ENCODE results near the gene TBCD.

Gene TBCD

DNA sequence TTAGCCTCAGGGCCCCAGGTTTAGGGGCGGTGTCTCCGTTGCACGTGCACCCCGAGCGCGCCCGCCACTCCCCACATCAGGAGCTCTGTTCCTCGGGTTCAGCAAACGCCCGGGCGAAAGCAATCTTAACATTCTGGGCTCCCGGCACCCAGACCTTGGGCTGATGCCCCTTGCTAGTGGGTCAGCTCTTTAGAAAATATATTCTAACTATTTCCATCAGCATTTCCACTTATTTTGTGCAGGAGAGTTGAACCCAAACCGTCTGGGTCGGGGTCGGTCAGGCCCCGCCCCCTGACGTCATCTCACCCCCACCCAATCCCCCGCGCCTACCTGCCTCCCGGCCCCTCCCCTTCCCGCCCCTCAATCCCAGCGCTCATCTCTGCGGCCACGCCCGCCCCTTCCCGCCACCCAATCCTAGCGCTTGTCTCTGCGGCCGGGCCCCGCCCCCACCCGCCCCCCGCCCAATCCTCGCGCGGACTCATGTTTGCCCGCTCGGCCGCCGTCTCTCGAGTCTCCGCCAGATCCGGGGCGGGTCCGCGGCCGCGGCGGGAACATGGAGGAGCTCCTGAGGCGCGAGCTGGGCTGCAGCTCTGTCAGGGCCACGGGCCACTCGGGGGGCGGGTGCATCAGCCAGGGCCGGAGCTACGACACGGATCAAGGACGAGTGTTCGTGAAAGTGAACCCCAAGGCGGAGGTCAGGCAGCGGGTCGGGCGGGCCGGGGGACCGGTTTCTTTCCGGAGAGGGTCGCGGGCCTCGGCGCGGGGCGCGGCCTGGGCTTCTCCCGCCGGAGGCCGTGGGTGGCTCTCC lies 35.5 kb upstream of the TBCD start, which contains the start of gene FN3KRP:
TSS of gene FN3KRP (plus strand) at position 504 of the 808 bp plus-strand sequence. CDS start at position 554, 50 bp downstream.
- Histone ChIP-seq H3K27me3 (ENCODE audit: insufficient read depth, low read length) (no peaks in the 10 kb centered on the region), H3K4me1 (ENCODE audit: insufficient read depth, low read length) (peaks cover 9% of the 10 kb centered on the region)

DNA sequence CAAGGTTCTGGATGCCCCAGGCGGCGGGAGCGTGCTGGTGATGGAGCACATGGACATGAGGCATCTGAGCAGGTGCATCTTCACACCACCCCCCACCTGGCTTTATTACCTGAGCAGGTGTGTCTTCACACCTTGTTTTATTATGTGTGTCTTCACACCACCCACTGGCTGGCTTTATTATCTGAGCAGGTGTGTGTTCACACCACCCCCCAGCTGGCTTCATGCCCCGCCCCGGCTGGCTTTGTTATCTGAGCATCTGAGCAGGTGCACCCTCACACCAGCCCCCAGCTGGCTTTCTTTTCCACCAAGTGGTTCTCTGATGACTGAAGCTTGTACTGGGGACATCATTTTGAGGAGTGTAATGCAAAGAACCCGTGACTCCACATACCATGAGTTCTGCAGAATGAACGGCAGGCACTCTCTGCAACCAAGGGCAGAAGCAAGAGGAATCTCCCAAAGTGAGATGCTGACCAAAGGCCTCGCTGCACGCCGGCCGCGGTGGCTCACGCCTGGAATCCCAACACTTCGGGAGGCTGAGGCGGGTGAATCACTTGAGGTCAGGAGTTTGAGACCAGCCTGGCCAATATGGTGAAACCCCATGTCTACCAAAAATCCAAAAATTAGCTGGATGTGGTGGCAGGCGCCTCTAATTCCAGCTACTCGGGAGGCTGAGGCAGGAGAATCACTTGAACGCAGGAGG lies 32.7 kb upstream of the TBCD start:
- Histone ChIP-seq H3K4me1 (ENCODE audit: insufficient read depth, low read length) (peaks cover 9% of the 10 kb centered on the region), H3K4me3 (ENCODE audit: low read length) (no peak overlapping the region), H3K27me3 (ENCODE audit: insufficient read depth, low read length) (no peaks in the 10 kb centered on the region), H3K9me3 (ENCODE audit: low read length) (no peaks in the 10 kb centered on the region), H2AFZ (ENCODE audit: low read depth, low read length) (no peak overlapping the region), H3K36me3 (ENCODE audit: insufficient read depth, low read length) (peaks cover 44% of the 10 kb centered on the region)

More for the DNA sequence above, 35.5 kb upstream of the TBCD start, which contains the start of gene FN3KRP:
- H3K4me3 ChIP-seq (ENCODE audit: low read length) = peak within 1 kb of the TSS; percentile 99
- H2AFZ ChIP-seq (ENCODE audit: low read depth, low read length) = peak within 1 kb of the TSS; percentile 98
- H3K9me3 ChIP-seq (ENCODE audit: low read length) = no peaks in the 10 kb centered on the region
- H3K36me3 ChIP-seq (ENCODE audit: insufficient read depth, low read length) = peaks cover 27% of the 10 kb centered on the region

DNA sequence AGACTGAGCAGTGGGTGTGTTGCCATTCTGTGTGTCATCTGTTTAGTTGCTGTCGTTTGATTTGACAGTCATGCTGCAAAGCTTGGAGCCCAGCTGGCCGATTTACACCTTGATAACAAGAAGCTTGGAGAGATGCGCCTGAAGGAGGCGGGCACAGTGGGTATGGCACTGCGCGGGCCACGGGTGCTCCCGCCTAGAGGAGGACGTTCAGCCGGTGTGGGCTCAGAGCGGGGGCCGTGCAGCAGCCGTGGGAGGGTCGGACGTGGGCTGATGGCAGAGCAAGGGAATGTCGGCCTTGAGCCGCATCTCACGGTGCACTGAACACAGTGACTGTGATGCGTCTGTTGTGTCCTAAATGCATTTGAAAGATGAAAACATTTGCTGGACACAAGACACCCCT lies 31.7 kb upstream of the TBCD start:
- no peak overlapping the region for H2AFZ ChIP-seq (ENCODE audit: low read depth, low read length)
- no peaks in the 10 kb centered on the region for H3K27me3 ChIP-seq (ENCODE audit: insufficient read depth, low read length)
- no peak overlapping the region for H3K4me3 ChIP-seq (ENCODE audit: low read length)
- H3K4me1 ChIP-seq (ENCODE audit: insufficient read depth, low read length) = peaks cover 9% of the 10 kb centered on the region
- H3K9me3 ChIP-seq (ENCODE audit: low read length) = no peaks in the 10 kb centered on the region
- H3K36me3 ChIP-seq (ENCODE audit: insufficient read depth, low read length) = peaks cover 45% of the 10 kb centered on the region

DNA sequence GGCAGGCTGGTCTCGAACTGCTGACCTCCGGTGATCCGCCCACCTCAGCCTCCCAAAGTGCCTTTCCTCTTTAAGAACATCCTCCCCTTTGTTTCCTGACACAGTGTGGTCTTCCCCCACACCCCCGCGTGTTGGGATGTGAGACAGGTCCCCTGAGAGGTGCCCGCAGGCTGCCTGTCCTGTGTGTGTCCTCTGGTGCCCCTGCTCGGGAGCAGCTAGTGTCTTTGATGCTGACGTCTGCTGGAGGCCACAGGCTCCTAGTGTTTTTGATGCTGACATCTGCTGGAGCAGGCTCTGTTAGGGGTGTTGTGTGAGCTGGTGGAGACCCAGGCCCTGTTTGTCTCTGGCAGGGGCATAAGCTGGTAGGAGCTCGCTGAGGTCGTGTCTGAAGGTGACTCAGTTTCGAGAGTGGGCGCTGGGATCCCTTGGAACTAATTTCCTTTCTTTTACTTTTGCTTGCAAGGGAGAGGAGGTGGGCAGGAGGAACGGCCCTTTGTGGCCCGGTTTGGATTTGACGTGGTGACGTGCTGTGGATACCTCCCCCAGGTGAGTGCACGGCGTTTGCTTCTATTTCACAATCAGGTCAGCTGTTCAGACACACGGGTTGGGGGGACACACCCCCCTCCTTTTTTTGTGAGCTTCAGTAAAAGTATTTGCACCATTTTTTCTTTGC lies 29.4 kb upstream of the TBCD start:
- H2AFZ ChIP-seq (ENCODE audit: low read depth, low read length) = no peak overlapping the region
- peaks cover 60% of the 10 kb centered on the region for H3K36me3 ChIP-seq (ENCODE audit: insufficient read depth, low read length)
- H3K4me1 ChIP-seq (ENCODE audit: insufficient read depth, low read length) = peaks cover 9% of the 10 kb centered on the region
- H3K9me3 ChIP-seq (ENCODE audit: low read length) = no peaks in the 10 kb centered on the region
- H3K4me3 ChIP-seq (ENCODE audit: low read length) = no peak overlapping the region
- no peaks in the 10 kb centered on the region for H3K27me3 ChIP-seq (ENCODE audit: insufficient read depth, low read length)

DNA sequence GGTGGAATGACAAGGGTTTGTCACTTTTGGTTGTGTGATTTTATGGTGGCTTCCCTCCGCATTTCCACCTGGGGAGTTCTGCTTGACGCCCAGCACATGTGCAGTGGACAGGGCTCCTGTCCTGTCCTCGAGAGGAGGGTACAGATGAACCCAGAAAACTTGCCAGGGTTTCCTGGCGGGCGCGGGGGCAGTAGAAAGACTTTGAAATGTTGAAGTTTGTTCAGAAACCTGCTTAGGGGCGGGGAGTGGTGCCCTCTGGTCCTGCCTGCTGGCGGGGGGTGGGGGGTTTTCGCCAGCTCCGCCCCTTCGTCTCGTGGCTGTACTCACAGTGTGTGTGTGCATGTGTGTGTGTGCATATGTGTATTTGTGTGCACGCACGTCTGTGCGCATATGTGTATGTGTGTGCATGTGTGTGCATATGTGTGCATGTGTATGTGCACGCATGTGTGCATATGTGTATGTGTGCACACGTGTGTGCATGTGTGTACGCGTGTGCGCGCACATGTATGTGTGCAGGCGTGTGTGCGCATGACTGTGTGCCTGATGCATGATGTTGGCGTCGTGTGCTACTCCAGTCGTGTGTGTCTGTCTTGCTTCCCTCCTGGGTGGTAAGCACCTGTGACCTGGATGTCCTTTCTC lies 28.6 kb upstream of the TBCD start:
- Histone ChIP-seq H3K36me3 (ENCODE audit: insufficient read depth, low read length) (peaks cover 64% of the 10 kb centered on the region), H3K4me3 (ENCODE audit: low read length) (no peak overlapping the region), H3K27me3 (ENCODE audit: insufficient read depth, low read length) (no peaks in the 10 kb centered on the region), H3K4me1 (ENCODE audit: insufficient read depth, low read length) (peaks cover under 1% of the 10 kb centered on the region), H2AFZ (ENCODE audit: low read depth, low read length) (no peak overlapping the region), H3K9me3 (ENCODE audit: low read length) (no peaks in the 10 kb centered on the region)

DNA sequence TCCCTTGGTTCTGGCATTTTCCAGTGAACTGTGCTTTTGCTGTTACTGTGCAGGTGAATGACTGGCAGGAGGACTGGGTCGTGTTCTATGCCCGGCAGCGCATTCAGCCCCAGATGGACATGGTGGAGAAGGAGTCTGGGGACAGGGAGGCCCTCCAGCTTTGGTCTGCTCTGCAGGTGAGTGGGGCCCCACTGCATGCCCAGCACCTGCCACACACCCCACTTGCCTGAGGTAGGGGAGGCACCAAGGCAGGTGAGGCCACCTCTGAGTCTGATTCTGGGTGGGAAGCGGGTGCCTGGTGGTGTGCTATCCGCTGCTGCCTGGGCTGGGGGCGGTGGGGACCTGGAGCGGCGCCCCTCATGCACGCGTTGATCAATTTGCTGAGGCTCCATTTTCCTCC lies 25.4 kb upstream of the TBCD start:
- Histone ChIP-seq H3K27me3 (ENCODE audit: insufficient read depth, low read length) (no peaks in the 10 kb centered on the region), H2AFZ (ENCODE audit: low read depth, low read length) (no peak overlapping the region), H3K4me1 (ENCODE audit: insufficient read depth, low read length) (no peaks in the 10 kb centered on the region), H3K36me3 (ENCODE audit: insufficient read depth, low read length) (peaks cover 52% of the 10 kb centered on the region), H3K4me3 (ENCODE audit: low read length) (no peak overlapping the region), H3K9me3 (ENCODE audit: low read length) (peaks cover 2% of the 10 kb centered on the region)

DNA sequence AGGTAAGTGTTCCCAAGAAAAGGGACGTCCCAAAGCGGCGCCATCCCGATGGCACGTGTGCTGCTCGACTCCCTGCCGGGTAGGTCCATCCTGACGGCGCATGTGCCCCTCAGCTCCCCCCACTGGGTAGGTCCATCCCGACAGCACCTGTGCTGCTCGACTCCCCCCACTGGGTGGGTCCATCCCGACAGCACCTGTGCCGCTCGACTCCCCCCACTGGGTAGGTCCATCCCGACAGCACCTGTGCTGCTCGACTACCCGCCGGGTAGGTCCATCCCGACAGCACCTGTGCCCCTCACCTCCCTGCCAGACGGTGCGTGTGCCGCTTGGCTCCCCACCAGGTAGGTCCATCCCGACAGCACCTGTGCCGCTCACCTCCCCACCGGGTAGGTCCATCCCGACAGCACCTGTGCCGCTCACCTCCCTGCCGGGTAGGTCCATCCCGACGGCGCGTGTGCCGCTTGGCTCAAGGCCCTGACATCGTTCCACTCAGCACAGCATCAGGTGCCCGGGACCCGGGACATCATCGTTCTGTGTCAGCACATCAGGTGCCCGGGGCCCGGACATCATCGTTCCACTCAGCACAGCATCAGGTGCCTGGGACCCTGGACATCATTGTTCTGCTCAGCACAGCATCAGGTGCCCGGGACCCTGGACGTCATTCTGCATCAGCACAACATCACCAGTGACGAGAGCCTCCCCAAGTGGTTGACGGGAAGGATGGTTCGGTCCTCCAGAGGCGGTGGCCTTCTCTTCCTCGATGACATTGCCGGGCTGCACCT lies 22.2 kb upstream of the TBCD start:
- Histone ChIP-seq H3K36me3 (ENCODE audit: insufficient read depth, low read length) (peaks cover 51% of the 10 kb centered on the region), H3K9me3 (ENCODE audit: low read length) (peaks cover 4% of the 10 kb centered on the region), H3K4me1 (ENCODE audit: insufficient read depth, low read length) (no peaks in the 10 kb centered on the region), H2AFZ (ENCODE audit: low read depth, low read length) (no peak overlapping the region), H3K27me3 (ENCODE audit: insufficient read depth, low read length) (no peaks in the 10 kb centered on the region), H3K4me3 (ENCODE audit: low read length) (no peak overlapping the region)

DNA sequence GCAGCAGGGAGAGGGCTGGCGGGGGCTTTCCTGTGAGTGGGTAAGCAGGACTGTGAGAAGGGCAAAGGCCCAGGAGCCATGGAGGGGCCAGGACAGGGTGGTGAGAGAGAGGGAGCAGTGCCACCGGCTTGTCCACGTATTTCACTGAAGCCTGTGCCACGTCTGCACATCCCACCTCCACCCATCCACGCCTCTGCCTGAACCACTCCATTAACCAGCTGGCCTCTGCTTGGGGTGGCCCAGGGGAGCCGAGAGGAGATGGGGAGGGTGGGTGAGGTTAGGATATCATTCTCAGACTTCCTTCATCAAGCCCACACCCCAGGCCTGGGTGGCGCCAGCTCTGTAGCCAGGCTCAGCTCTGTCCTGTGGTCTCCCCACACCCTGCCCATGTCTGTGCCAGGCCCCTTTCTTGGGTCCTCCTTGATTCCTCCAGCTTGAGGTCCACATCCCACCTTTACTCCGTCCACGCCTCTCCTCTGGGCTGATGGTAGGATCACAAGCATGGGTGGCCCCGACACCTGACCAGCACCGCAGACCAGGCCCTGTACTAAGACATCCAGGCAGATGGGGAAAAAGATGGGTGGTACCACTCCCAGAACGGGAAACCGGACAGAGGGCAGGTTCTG lies 19.6 kb upstream of the TBCD start:
- no peaks in the 10 kb centered on the region for H3K27me3 ChIP-seq (ENCODE audit: insufficient read depth, low read length)
- H3K9me3 ChIP-seq (ENCODE audit: low read length) = peaks cover 6% of the 10 kb centered on the region
- no peak overlapping the region for H3K4me3 ChIP-seq (ENCODE audit: low read length)
- no peaks in the 10 kb centered on the region for H3K4me1 ChIP-seq (ENCODE audit: insufficient read depth, low read length)
- no peak overlapping the region for H2AFZ ChIP-seq (ENCODE audit: low read depth, low read length)
- H3K36me3 ChIP-seq (ENCODE audit: insufficient read depth, low read length) = peaks cover 38% of the 10 kb centered on the region

DNA sequence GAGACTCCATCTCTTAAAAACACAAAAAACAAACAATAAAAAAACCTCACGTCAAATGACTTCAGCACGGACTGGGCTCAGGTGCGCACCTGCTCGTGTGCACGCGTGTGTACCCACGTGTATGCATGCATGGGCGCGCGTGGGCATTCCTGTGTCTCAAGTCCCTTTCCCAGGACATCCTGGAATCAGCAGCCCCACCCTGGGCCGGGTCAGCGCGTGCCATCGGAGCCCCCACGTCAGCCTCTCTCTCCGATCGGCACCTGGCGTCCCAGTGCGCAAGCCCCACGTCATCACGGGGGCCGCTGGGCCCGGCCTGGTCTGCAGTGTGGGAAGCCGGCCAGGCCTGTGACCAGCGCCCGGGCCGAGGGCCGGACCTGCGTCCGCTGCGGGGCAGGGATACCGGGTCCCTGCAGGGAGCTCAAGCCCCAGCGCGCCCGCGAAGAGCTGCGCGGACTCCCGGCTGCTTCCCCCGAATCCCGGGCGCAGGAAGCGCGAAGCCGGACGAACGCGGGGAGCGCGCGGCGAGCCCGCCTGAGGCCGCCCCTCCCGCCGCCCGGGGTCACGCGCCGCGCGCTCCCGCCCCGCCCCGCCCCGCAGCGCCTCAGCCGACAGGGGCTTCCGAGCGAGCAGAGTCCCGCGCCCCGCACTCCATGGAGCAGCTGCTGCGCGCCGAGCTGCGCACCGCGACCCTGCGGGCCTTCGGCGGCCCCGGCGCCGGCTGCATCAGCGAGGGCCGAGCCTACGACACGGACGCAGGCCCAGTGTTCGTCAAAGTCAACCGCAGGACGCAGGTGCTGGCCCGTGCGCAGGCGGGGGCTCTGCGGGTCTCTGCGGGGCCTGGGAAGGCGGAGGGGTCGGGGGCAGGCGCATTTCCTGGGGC lies 16.6 kb upstream of the TBCD start, which contains the start of gene FN3K:
TSS of gene FN3K (plus strand) at position 629 of the 880 bp plus-strand sequence. CDS start at position 651, 22 bp downstream.
- Histone ChIP-seq H2AFZ (ENCODE audit: low read depth, low read length) (no peak within 1 kb of the TSS), H3K36me3 (ENCODE audit: insufficient read depth, low read length) (peaks cover 29% of the 10 kb centered on the region), H3K9me3 (ENCODE audit: low read length) (peaks cover 12% of the 10 kb centered on the region), H3K4me1 (ENCODE audit: insufficient read depth, low read length) (no peaks in the 10 kb centered on the region), H3K27me3 (ENCODE audit: insufficient read depth, low read length) (no peaks in the 10 kb centered on the region), H3K4me3 (ENCODE audit: low read length) (peak within 1 kb of the TSS; percentile 49)

DNA sequence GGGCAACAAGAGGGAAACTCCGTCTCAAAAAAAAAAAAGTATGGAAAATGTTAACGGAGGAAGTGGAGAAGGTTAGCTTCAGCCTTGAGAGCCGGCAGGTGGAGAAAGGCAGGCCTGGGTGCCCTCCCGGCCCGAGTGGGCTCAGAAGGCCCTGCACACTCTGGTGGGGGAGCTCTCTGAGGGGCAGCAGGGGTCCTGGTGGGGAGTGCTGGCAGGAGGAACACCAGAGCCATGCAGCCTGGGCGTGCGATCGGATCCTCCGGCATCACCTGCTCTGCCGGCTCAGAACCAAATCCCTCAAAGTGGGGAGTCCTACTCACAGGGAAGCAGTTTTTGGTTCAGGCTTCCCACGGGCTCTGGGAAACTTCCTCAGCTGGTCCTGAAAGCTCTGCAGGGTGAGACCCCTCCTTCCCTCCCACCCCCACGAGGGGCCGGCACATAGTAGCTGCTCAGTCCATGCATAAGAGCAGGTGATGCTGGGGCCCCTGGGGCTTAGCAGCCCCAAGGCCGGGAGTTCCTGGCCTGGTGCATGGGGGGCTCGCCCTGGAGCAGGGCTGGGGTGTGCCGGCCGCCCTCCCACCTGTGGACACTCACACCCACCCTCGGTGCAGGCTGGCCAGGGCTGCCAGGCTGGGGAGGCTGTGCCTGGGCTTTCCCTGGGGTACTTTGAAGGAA lies 15.2 kb upstream of the TBCD start:
- H3K27me3 ChIP-seq (ENCODE audit: insufficient read depth, low read length) = no peaks in the 10 kb centered on the region
- peaks cover 38% of the 10 kb centered on the region for H3K36me3 ChIP-seq (ENCODE audit: insufficient read depth, low read length)
- H2AFZ ChIP-seq (ENCODE audit: low read depth, low read length) = no peak overlapping the region
- H3K9me3 ChIP-seq (ENCODE audit: low read length) = peaks cover 23% of the 10 kb centered on the region
- no peaks in the 10 kb centered on the region for H3K4me1 ChIP-seq (ENCODE audit: insufficient read depth, low read length)
- no peak overlapping the region for H3K4me3 ChIP-seq (ENCODE audit: low read length)

Data from neuron (in vitro differentiated cells).